H9 (cell line): ENCODE results near the gene WBP2. TPM values are rescaled to one million over a fixed set of nuclear protein-coding genes. Genes with fewer than 3 reads are reported as not detected.
A peak's percentile ranks its signal among the peaks of the same experiment; 100 is the strongest.

ENCODE experiments used
- DNase-seq: peaks from one replicate; pipeline ENCODE4 v3.0.0-alpha.2; 2017
- H2AFZ ChIP-seq: one replicate; pipeline ENCODE4 v1.6.1; 2013; ENCODE audit warnings: mild to moderate bottlenecking, low read length, control low read depth, moderate library complexity
- H2AK5ac ChIP-seq: 2 replicates; pipeline ENCODE4 v1.6.1; 2013; ENCODE audit warnings: low read length, control low read depth, mixed read lengths; ENCODE audit not compliant: insufficient read length
- H2BK120ac ChIP-seq: one replicate; pipeline ENCODE4 v1.6.1; 2013; ENCODE audit warnings: low read depth, mild to moderate bottlenecking, low read length, control low read depth, inconsistent platforms; ENCODE audit not compliant: poor library complexity, severe bottlenecking
- H2BK12ac ChIP-seq: 2 replicates; pipeline ENCODE4 v1.6.1; 2013; ENCODE audit warnings: low read length, control low read depth, mixed read lengths, low read depth; ENCODE audit not compliant: insufficient read length
- H2BK15ac ChIP-seq: 2 replicates; pipeline ENCODE4 v1.6.1; 2013; ENCODE audit warnings: low read depth, low read length, control low read depth
- H2BK20ac ChIP-seq: one replicate; pipeline ENCODE4 v1.6.1; 2013; ENCODE audit warnings: low read depth, mild to moderate bottlenecking, low read length, control low read depth, inconsistent platforms; ENCODE audit not compliant: poor library complexity, severe bottlenecking
- H2BK5ac ChIP-seq: 2 replicates; pipeline ENCODE4 v1.6.1; 2013; ENCODE audit warnings: low read length, control low read depth, mixed read lengths; ENCODE audit not compliant: insufficient read length
- H3K14ac ChIP-seq: 2 replicates; pipeline ENCODE4 v1.6.1; 2013; ENCODE audit warnings: low read length, control low read depth; ENCODE audit not compliant: insufficient read depth
- H3K18ac ChIP-seq: 2 replicates; pipeline ENCODE4 v1.6.1; 2013; ENCODE audit warnings: low read depth, mild to moderate bottlenecking, mixed read lengths, low read length, control low read depth; ENCODE audit not compliant: insufficient read length
- H3K23ac ChIP-seq: 2 replicates; pipeline ENCODE4 v1.6.1; 2013; ENCODE audit warnings: low read length, control low read depth, mixed read lengths, low read depth; ENCODE audit not compliant: insufficient read length
- H3K23me2 ChIP-seq: 2 replicates; pipeline ENCODE4 v1.6.1; 2013; ENCODE audit warnings: low read depth, mild to moderate bottlenecking, mixed read lengths, low read length, control low read depth; ENCODE audit not compliant: insufficient read length, poor library complexity, severe bottlenecking
- H3K27ac ChIP-seq: 2 replicates; pipeline ENCODE4 v1.5.1; 2013; ENCODE audit warnings: low read length, control low read depth, mixed read lengths, low read depth; ENCODE audit not compliant: insufficient read length
- H3K27me3 ChIP-seq: 2 replicates; pipeline ENCODE4 v1.6.1; 2013; ENCODE audit warnings: low read length, control low read depth, inconsistent platforms; ENCODE audit not compliant: insufficient read depth
- H3K4ac ChIP-seq: 2 replicates; pipeline ENCODE4 v1.6.1; 2013; ENCODE audit warnings: low read depth, mild to moderate bottlenecking, control low read depth, inconsistent platforms, low read length, moderate library complexity
- H3K4me1 ChIP-seq: 2 replicates; pipeline ENCODE4 v1.6.1; 2013; ENCODE audit warnings: low read length, control low read depth, inconsistent platforms; ENCODE audit not compliant: insufficient read depth
- H3K4me2 ChIP-seq: 2 replicates; pipeline ENCODE4 v1.6.1; 2013; ENCODE audit warnings: low read length, control low read depth, mixed read lengths; ENCODE audit not compliant: insufficient read length, insufficient read depth
- H3K56ac ChIP-seq: 2 replicates; pipeline ENCODE4 v1.6.1; 2013; ENCODE audit warnings: low read depth, mild to moderate bottlenecking, mixed read lengths, low read length, control low read depth; ENCODE audit not compliant: insufficient read length
- H3K79me1 ChIP-seq: 2 replicates; pipeline ENCODE4 v1.6.1; 2013; ENCODE audit warnings: low read depth, mild to moderate bottlenecking, moderate library complexity, low read length, control low read depth, inconsistent platforms; ENCODE audit not compliant: insufficient read depth, poor library complexity, severe bottlenecking
- H3K79me2 ChIP-seq: 2 replicates; pipeline ENCODE4 v1.6.1; 2013; ENCODE audit warnings: low read length, control low read depth, inconsistent platforms; ENCODE audit not compliant: insufficient read depth
- H3K9ac ChIP-seq: 2 replicates; pipeline ENCODE4 v1.6.1; 2013; ENCODE audit warnings: low read length, control low read depth, mixed read lengths; ENCODE audit not compliant: insufficient read length; ENCODE audit errors: extremely low read depth
- H3K9me3 ChIP-seq: one replicate; pipeline ENCODE4 v1.6.1; 2013; ENCODE audit warnings: low read depth, low read length, inconsistent platforms; ENCODE audit not compliant: control insufficient read depth
- H3T11ph ChIP-seq: one replicate; pipeline ENCODE4 v1.6.1; 2013; ENCODE audit warnings: mild to moderate bottlenecking, low read length, control low read depth, inconsistent platforms
- H4K20me1 ChIP-seq: one replicate; pipeline ENCODE4 v1.6.1; 2013; ENCODE audit not compliant: control insufficient read depth, insufficient read length, insufficient read depth
- H4K5ac ChIP-seq: 2 replicates; pipeline ENCODE4 v1.6.1; 2013; ENCODE audit warnings: low read depth, mild to moderate bottlenecking, mixed read lengths, low read length, control low read depth; ENCODE audit not compliant: insufficient read length
- H4K8ac ChIP-seq: replicated peaks from 2 replicates; pipeline ENCODE4 v1.6.1; 2013; ENCODE audit warnings: low read length, control low read depth, mixed read lengths, low read depth; ENCODE audit not compliant: insufficient read length
- H4K91ac ChIP-seq: 2 replicates; pipeline ENCODE4 v1.6.1; 2013; ENCODE audit warnings: low read depth, mild to moderate bottlenecking, moderate library complexity, mixed read lengths, low read length, control low read depth; ENCODE audit not compliant: insufficient read length
- H3K27ac Mint-ChIP-seq, 3 experiments: 2 replicates in 2 of 3; 3 replicates in 1 of 3; pipeline ENCODE4 v1.8.0; 2020 to 2021; ENCODE audit warnings: mixed read lengths in 3 of 3, mild to moderate bottlenecking in 1 of 3, moderate library complexity in 1 of 3
- H3K27me3 Mint-ChIP-seq: 2 replicates; pipeline ENCODE4 v1.8.0; 2021; ENCODE audit warnings: low read depth, mild to moderate bottlenecking, moderate library complexity, mixed read lengths
- H3K36me3 Mint-ChIP-seq, 3 experiments: 2 replicates in 2 of 3; 3 replicates in 1 of 3; pipeline ENCODE4 v1.8.0; 2020 to 2021; ENCODE audit warnings: low read depth in 3 of 3, mixed read lengths in 3 of 3; ENCODE audit not compliant: insufficient read depth in 1 of 3
- H3K4me1 Mint-ChIP-seq, 2 experiments: 2 replicates each; pipeline ENCODE4 v1.8.0; 2020; ENCODE audit warnings: mixed read lengths in 2 of 2
- H3K4me3 Mint-ChIP-seq, 2 experiments: 2 replicates in 1 of 2; 3 replicates in 1 of 2; pipeline ENCODE4 v1.8.0; 2020 to 2021; ENCODE audit warnings: mild to moderate bottlenecking in 2 of 2, mixed read lengths in 2 of 2, moderate library complexity in 1 of 2
- H3K9me3 Mint-ChIP-seq, 2 experiments: 2 replicates in 1 of 2; 3 replicates in 1 of 2; pipeline ENCODE4 v1.8.0; 2020; ENCODE audit warnings: mild to moderate bottlenecking in 2 of 2, mixed read lengths in 2 of 2, moderate library complexity in 1 of 2
- CTCF ChIP-seq: fragments of 200-600 bp; sonication (generic); conservative IDR thresholded peaks from 3 replicates; pipeline ENCODE4 v1.8.0; 2021; ENCODE audit warnings: antibody characterized with exemption, mild to moderate bottlenecking
- WGBS: extraction: QIAGEN DNeasy Blood & Tissue Kit; methylation state at CpG from one replicate; pipeline ENCODE4 v1.1.7; 2013; ENCODE audit warnings: missing lambda C conversion rate, low lambda C conversion rate, mixed read lengths; ENCODE audit not compliant: insufficient read length; ENCODE audit errors: extremely low coverage; 5-methylcytosine and 5-hydroxymethylcytosine counted together
- total RNA-seq: library from RNA; stranded (reverse); gene quantifications from 2 replicates; pipeline ENCODE4 v1.2.1, GENCODE V29; 2021

Gene WBP2
- total RNA-seq, 1 experiment from 2014 or later: 63.2 TPM

- H3K4ac ChIP-seq: no peak overlapping the region
- WGBS: no CpG with 5 or more reads among the region's 27 CpGs
- H3K56ac ChIP-seq: no peak overlapping the region
- peaks cover 5% of the 10 kb centered on the region; the same call in 1 of the 2 replicates for H3K4me1 ChIP-seq
- peak overlapping the region; percentile 28 to 96 (median 93); a peak in 4 of 7 replicates for H3K27ac Mint-ChIP-seq
- H2AFZ ChIP-seq: no peak overlapping the region
- H3K9me3 Mint-ChIP-seq: no peaks in the 10 kb centered on the region
- no peak overlapping the region for H3K18ac ChIP-seq
- H3K4me1 Mint-ChIP-seq: peaks cover 28 to 42% of the 10 kb centered on the region in 2 experiments
- H3K27me3 ChIP-seq: no peaks in the 10 kb centered on the region
- H3K9ac ChIP-seq: no peak overlapping the region
- H3K36me3 Mint-ChIP-seq: peaks cover 0 to 4% (median 1%) of the 10 kb centered on the region in 3 experiments; a peak in 3 of 7 replicates
- TF ChIP-seq CTCF: peak; percentile 77
- H3K79me1 ChIP-seq: no peaks in the 10 kb centered on the region
- H2BK20ac ChIP-seq: no peak overlapping the region
- H2BK120ac ChIP-seq: no peak overlapping the region
- H3K79me2 ChIP-seq: no peaks in the 10 kb centered on the region
- no peak overlapping the region for H3K4me2 ChIP-seq
- peak; percentile 95 for DNase-seq
- no peak overlapping the region; the same call in 1 of the 2 replicates for H3K14ac ChIP-seq
- no peak overlapping the region for H4K8ac ChIP-seq
- no peak overlapping the region for H4K91ac ChIP-seq
- H3K27ac ChIP-seq: no peak overlapping the region
- no peaks in the 10 kb centered on the region for H3K27me3 Mint-ChIP-seq
- H3K9me3 ChIP-seq: no peaks in the 10 kb centered on the region
- H3K23ac ChIP-seq: no peak overlapping the region
- H3K4me3 Mint-ChIP-seq: peak overlapping the region; percentile 50 to 68; a peak in 4 of 5 replicates
- no peak overlapping the region for H2AK5ac ChIP-seq
- no peak overlapping the region for H2BK15ac ChIP-seq
- H3K23me2 ChIP-seq: no peaks in the 10 kb centered on the region
- no peak overlapping the region for H3T11ph ChIP-seq
- no peaks in the 10 kb centered on the region for H4K20me1 ChIP-seq
- H2BK12ac ChIP-seq: no peak overlapping the region
- no peak overlapping the region for H2BK5ac ChIP-seq
- H4K5ac ChIP-seq: no peak overlapping the region
Measured at GRCh38 chr17:75830164-75831031, 24.7 kb downstream of the WBP2 start.
